ENCODE data around the gene ATP13A4. TPM values are rescaled to one million over a fixed set of nuclear protein-coding genes. Genes with fewer than 3 reads are reported as not detected.

Gene ATP13A4, protein sequence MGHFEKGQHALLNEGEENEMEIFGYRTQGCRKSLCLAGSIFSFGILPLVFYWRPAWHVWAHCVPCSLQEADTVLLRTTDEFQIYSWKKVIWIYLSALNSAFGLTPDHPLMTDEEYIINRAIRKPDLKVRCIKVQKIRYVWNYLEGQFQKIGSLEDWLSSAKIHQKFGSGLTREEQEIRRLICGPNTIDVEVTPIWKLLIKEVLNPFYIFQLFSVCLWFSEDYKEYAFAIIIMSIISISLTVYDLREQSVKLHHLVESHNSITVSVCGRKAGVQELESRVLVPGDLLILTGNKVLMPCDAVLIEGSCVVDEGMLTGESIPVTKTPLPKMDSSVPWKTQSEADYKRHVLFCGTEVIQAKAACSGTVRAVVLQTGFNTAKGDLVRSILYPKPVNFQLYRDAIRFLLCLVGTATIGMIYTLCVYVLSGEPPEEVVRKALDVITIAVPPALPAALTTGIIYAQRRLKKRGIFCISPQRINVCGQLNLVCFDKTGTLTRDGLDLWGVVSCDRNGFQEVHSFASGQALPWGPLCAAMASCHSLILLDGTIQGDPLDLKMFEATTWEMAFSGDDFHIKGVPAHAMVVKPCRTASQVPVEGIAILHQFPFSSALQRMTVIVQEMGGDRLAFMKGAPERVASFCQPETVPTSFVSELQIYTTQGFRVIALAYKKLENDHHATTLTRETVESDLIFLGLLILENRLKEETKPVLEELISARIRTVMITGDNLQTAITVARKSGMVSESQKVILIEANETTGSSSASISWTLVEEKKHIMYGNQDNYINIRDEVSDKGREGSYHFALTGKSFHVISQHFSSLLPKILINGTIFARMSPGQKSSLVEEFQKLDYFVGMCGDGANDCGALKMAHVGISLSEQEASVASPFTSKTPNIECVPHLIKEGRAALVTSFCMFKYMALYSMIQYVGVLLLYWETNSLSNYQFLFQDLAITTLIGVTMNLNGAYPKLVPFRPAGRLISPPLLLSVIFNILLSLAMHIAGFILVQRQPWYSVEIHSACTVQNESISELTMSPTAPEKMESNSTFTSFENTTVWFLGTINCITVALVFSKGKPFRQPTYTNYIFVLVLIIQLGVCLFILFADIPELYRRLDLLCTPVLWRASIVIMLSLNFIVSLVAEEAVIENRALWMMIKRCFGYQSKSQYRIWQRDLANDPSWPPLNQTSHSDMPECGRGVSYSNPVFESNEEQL
- total RNA-seq (2014; rRNA removed; shearing (Covaris generic)): not detected in 2 replicates

DNA sequence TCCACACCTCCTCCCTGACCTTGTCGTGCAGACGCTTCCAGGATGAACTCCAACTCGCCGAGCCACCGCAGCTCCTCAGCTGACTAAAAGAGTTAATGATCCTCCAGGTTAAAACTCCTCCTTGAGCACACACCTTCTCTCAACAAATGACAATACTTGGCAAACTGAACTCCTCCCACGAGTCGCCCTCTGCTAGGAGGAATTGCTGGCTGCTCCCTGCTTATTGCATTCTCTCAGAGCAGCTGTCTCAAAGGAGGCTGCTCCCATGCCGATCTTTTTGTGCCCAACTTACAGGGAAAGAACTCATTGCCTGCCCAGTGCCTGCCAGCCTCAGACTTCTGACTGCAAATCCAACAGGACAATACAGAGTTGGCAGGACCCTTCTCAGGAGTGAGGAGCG, at the start of gene ATP13A4:
Gene ATP13A4 (minus strand): TSS at position 85 of the 400 bp plus-strand sequence. CDS start 96 bp downstream, outside the sequence.
- DNase-seq (ENCODE audit: low read depth): no peak

DNA sequence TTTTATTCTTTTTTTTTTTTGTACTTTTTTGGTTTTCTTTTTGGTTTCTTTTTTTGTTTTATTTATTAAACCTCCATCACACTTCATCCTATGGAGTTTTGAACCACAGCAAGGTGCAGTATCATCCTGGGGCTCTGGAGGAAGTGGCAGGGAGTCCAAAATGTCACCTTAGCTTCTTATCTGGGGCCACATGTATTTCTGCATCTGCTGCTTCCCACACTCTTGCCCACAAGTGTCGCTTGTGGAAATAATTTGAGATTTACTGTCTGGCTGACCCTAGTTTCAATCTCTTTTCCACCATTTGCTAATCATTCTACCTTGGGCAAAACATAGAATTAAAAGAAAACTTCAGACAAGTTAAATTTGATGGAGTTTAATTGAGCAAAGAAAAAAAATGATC, 44.7 kb upstream of the ATP13A4 start:
- no peak for DNase-seq (ENCODE audit: low read depth)

DNA sequence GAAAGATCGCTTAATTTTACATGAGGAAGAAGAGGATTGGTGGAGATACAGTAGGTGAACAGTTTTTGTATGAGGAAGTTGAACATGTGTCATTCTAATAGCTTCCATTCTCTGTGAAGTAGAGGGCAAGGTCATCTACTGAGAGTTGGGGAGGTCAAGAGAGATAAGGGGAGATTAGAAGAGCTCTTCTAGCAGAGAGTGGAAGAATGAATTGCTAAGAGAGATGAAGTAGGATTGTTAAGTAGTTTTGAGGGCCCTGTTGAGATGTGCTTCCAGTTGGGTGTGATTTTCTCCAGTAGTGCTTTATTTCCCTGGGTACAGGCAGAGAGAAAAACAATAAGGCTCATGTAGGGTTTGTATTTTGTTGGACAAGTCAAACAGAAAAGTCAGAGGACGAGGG, 43.5 kb upstream of the ATP13A4 start:
- DNase-seq (ENCODE audit: low read depth): no peak

DNA sequence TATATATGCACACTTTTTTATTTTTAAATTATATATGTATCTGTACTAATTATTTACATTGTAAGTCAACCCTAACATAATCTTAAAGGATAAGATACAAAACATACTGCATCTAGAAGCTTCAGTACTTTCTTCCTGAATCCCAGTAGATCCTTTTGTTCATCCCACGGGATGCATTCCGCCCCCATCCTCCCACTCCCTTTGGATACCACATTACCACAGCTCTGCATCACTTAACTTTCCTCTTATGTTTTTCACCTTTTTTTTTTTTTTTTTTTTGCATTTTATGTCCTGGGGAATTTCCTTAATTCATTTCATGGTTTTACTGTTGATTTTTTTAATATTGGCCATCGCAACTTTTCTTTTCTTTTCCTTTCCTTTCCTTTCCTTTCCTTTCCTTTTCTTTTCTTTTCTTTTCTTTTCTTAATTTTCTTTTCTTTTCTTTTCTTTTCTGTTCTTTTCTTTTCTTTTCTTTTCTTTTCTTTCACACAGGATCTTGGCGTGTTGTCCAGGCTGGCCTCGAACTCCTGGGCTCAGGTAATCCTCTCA, 41.3 kb upstream of the ATP13A4 start:
- DNase-seq (ENCODE audit: low read depth): no peak

DNA sequence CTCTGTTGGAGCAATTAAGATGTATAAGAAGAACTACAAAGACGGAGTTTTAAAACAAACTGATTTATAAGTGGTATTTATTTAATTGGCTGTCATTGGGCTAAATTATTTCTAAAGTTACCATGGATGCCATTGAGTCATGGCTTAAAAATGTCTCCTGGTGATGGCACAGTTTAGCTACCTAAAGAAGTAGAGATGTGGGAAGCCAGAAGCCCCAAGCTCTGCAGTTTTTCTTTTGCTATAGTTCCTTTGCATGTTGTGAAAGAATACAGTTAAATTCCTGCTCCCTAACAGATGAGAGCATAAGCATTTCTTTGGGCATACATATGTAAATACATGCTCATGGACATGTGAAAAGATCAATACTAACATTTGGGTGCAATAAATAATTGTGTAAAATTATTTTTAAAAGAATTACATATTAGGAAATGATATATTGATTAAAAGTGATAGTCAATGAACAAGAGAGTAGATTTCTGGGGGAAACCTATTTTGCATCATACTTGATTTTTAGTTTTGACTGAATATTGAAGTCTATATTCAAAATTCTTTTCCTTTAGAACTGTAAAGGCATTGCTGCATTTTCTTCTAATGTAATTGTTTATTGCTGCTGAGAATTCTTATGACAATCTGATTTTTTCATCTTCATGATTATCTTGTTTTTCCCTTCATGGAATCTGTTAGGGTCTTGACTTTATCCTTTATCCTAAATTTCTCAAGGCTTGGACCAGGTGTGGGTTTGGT, 40.4 kb upstream of the ATP13A4 start:
- DNase-seq (ENCODE audit: low read depth): peak; percentile 21

DNA sequence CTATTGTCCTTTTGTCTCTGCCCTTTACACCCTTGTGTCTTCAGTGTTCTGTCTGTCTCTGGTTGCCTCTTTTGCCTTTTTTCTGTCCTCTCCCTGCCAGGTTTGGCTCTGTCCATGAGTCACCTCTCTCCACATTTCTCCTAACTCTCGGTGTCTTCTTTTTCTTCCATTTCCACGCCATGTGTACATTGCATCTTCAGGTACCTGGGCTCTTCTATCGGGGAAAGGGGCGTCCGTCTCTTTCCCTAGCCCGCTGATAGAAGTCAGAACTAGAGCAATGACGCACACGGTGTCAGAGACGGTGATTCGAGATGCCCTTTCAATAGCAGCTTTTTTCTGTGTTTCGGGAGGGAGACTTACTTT, 39.0 kb upstream of the ATP13A4 start:
- peak; percentile 23 for DNase-seq (ENCODE audit: low read depth)

DNA sequence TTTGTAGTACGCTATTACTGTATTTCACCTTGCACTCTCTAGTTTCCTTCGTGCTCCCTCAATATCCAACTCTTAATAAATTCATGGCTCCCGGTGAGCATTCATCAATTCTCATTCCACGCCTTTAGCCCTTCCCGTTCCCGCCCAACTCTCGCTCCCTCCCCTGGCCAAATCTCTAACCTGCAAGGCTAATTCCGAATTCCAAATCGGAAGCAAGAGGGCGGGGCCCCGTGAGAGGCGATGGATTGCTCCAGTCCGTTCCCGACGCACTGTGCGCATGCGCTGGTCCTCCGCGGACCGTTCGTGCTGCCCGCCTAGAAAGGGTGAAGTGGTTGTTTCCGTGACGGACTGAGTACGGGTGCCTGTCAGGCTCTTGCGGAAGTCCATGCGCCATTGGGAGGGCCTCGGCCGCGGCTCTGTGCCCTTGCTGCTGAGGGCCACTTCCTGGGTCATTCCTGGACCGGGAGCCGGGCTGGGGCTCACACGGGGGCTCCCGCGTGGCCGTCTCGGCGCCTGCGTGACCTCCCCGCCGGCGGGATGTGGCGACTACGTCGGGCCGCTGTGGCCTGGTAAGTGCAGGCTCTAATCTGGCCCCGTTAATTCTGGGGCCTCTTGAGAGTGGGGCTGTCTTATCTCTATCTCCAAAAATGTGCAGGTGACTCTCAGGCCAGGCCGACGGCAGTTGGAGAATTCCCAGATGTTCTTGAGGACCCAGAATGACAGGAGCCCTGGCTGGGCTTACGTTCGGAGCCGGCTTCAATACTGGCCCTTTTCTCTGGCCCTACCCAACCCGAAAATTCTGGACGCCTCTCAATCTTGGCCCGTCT, 38.4 kb upstream of the ATP13A4 start, which contains the start of gene OPA1:
Gene OPA1 (plus strand): TSS at position 368 of the 827 bp plus-strand sequence. CDS start 170 bp downstream, at position 538.
- peak; percentile 99 for DNase-seq (ENCODE audit: low read depth)

DNA sequence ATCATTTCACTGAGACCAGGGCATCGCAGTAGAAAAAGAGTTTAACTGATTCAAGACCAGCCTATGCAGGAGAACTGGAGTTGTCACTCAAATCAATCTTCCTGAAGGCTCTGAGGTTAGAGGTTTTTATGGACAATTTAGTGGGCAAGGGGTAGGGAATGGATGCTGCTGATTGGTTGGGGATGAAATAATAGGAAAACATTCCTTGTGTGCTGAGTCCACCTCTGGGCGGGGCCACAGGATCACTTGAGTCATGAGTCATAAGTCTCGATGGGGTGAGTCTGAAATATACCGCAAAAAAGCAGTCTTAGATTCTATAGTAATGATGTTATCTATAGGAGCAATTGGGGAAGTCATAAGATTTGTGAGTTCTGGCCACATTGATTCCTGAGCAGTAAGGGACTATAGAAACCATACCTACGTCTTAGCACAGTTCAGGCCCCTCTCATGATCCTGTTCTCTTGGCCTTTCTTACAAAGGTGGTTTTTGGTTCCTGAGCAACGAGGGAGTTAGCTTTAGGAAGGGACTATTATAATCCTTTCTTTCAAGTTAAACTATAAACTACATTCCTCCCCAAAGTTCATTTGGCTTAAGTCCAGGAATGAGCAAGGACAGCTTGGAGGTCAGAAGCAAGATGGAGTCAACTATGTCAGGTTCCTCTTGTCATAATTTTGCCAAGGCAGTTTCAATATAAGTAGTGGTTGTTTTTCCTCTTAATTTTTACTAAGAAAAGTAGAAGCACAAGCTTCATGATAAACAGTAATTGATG, 35.6 kb upstream of the ATP13A4 start:
- peak; percentile 80 for DNase-seq (ENCODE audit: low read depth)

DNA sequence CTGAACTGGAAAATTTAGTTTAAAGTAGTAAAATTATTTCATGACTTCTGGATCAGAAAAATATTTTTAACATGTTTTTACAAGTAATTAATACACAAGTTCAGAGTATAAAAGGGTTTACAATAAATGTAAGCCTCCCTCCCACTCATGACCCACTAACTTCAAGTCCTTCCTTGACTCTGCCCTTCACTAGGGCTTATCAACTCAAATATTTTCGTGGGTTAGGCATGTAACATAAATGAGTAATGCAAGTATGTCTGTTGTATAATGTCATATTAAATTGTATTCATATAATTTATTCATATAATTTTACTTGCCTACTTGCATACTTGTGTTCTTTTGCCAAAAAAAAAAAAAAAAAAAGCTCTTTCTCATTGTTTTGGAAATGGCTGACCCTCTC, 34.9 kb upstream of the ATP13A4 start:
- DNase-seq (ENCODE audit: low read depth): no peak

DNA sequence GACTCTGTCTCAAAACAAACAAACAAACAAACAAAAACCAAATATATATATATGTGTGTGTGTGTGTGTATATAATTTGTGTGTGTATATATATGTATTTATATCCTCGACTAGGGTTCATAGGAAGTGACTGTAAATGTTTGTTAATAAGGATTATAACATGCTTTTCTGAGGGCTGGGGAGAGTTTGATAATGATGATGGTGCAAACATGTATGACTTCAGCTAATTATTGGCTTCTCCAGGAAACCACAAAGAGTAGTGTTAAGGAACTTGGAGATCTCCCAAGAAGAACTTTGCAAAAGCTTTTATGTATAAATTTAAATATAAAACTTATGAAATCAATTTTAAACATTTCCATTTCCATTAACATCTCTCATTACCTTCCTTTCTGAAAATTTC, 34.4 kb upstream of the ATP13A4 start:
- DNase-seq (ENCODE audit: low read depth): no peak

DNA sequence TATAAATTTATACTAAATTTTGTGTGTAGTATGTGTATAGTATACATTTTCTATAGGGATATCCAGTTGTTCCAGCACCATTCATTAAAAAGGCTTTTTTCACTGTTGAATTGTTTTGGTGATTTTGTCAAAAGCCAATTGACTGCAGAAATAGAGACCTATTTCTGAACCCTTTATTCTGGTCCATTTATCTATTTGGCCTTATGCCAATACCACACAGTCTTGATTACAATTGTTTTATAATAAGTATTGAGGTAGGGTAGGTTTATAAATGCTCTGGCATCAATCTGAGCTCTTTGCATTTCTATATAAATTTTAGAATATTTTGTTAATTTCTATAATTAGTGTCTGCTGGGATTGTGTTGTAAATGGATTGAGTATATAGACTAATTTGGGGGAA, 31.8 kb upstream of the ATP13A4 start:
- DNase-seq (ENCODE audit: low read depth): no peak

DNA sequence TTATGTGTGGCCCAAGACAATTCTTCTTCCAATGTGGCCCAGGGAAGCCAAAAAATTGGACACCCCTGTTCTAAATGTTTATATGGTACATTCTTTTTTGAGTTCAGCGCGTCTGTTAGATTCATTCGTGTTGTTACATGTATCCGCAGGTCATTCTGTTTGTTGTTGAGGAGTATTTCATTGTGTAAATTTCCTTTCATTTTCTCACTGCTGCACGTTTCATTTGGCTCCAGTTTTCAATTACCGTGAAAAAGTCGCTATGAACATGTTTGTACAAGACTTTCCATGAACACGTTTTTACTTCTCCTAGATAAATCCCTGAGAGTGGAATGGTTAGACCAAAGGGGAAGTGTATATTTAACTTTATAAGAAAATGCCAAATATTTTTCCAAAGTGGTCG, 30.8 kb upstream of the ATP13A4 start:
- no peak for DNase-seq (ENCODE audit: low read depth)

DNA sequence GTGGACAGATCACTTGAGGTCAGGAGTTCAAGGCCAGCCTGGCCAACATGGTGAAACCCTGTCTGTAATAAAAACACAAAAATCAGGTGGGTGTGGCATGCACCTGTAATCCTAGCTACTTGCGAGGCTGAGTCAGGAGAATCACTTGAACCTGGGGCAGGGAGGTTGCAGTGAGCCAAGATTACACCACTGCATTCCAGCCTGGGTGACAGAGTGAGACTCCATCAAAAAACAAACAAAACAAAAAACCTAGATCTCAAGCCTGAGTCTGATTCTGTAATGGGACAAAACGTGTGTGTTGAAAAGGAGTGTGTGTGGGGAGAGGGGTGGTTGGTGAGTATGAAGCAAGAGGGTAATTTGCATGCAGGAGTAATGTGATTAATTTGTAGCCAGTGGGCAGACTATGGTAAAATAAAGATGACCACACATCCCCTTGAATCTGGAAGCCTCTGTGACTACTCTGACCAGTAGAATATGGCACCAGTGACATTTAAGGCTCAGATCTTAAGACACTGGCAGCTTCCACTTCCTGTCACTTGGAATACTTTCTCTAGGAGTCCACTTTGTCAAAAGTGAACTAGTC, 19.9 kb upstream of the ATP13A4 start:
- peak; percentile 23 for DNase-seq (ENCODE audit: low read depth)

DNA sequence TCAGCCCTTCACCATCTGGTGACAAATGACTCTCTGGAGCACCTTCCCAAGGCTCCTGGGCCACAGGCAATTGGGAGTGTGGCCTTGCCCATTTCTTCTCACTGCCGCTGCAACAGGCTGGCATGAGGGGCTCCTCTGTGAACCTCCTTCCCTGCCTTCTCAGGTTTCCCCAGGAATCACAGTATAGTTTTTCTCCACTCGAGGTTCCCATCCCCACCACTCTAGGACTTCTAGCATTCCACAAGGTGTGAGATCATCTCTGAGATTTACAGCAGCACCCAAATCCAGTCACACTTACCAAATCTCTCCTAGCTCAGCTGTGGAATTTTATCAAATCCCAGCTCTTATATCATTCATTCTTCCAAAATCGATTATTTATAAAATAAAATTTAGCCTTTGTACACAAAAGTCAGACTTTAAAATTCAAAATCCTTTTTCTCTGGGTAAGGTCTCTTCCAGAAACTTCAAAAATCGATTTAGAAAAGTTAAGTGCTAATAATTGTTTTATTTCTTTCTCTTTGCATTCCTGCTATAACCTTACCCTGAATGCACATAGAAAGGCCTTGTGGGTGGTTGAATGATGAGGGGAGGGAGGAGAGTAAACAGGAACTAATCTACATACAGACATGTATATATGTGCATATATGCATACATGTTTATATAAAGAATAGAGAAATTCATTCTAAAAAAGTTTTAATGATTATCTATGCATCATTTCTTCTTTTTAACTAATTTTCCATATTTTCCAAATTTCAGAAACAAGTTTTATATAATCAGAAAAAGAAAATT, 18.9 kb upstream of the ATP13A4 start:
- DNase-seq (ENCODE audit: low read depth): no peak

DNA sequence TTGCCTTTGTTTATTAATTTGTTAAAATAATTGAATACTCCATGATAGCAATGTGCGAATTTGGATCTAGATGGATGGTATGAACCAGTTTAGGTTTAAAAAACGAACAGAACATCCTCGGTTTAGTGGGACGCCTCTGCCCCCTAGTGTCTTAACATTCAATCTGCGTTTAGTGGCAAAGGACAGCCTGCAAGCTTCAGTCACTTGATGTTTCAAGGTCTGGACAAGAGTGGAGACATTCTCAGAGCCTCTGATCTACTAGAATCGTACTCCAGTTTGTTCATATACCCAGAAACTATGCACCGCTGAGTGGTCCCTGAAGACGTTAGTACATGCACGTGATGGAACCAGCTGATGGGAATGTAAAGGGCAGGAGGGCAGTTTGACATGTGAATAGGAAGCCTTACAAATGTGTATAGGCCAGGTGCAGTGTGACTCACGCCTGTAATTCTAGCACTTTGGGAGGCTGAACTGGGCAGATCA, 17.8 kb upstream of the ATP13A4 start:
- DNase-seq (ENCODE audit: low read depth): peak; percentile 62

DNA sequence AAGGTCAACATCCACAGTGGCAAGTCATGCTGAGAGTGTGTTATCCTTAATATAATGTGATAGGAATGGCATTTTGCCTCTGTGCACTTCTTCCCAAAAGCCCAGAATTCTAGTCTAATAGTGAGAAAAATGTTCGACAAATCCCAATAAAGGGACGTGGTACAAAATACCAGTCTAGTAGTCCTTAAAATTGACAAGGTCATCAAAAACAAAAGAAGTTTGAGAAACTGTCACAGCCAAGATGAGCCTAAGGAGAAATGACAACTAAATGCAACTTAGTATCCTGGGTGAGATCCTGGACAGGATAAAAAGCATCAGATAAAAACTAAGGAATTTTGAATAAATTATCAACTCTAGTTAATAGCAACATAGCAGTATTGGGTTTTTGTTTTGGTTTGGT, 14.4 kb upstream of the ATP13A4 start:
- DNase-seq (ENCODE audit: low read depth): no peak

DNA sequence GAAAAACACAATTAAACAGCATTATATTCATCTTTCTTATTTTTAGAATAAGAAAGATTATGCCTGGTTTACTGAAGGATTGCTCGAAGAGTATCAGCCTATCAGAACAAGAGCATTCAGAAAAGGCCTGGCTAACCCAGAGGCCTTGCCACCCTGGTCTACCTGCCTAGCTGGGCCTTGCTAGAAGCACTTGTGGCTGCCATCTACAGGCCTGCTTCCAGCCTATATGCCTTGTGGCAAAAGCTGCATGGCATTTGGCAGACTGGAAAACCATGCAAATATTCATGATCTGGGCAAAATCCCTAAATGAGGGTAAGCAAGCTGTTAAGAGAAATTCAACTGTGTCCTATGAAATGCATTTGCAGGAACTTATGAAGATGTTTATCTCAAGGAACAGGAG, 9.3 kb upstream of the ATP13A4 start:
- no peak for DNase-seq (ENCODE audit: low read depth)

DNA sequence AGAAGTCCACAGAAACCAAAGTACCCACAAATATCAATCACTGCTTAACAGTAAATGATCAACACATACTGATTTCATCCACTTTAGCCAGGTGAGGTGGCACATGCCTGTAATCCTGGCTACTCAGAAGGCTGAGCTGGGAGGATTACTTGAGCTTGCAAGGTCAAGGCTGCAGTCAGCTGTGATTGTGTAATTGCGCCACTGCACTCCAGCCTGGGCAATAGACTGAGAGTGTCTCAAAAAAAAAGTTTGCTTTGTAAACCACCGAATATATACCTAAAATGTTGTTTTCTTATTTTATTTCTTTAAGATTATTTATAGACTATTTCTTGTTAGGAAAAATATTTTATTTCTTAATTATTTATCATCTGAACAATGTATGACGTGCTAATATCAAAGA, 8.7 kb upstream of the ATP13A4 start:
- no peak for DNase-seq (ENCODE audit: low read depth)
